OCI-LY3 (cell line): ENCODE data around the gene DISP3.

Source experiments
- CTCF ChIP-seq: fragments of 200-600, 300-600 bp; sonication (generic); IDR thresholded peaks from 2 replicates; pipeline ENCODE4 v1.5.1; 2014; ENCODE audit warnings: antibody characterized with exemption, low read length, low read depth
- EZH2phosphoT487 ChIP-seq: fragments of 200-600 bp; shearing (Covaris generic); IDR thresholded peaks from 2 replicates; pipeline ENCODE4 v1.6.1; 2018; ENCODE audit warnings: antibody characterized with exemption, mixed run types, low read depth

- TF ChIP-seq EZH2phosphoT487 (no peak), CTCF (no peak)
These were observed 40.7 kb downstream of the DISP3 start for GRCh38 chr1:11519629-11520031.
